Esophagus mucosa (tissue), 1 donor: Measurements from ENCODE around the gene CAPN13. TPM values are rescaled to one million over a fixed set of nuclear protein-coding genes. Genes with fewer than 3 reads are reported as not detected.

Experiments used
- ATAC-seq: fragments of 200-7000 bp; cut with Tn5 transposase; one replicate; pipeline ENCODE4 v1.9.1; 2020
- total RNA-seq: library from RNA; stranded (reverse); gene quantifications from one replicate; pipeline ENCODE4 v1.2.4, GENCODE V29; 2023
- donor health status: DM: yes; HTN: yes; CAD: no.

Gene CAPN13
- total RNA-seq, 1 donor from 2014 or later = 1.4 TPM

DNA sequence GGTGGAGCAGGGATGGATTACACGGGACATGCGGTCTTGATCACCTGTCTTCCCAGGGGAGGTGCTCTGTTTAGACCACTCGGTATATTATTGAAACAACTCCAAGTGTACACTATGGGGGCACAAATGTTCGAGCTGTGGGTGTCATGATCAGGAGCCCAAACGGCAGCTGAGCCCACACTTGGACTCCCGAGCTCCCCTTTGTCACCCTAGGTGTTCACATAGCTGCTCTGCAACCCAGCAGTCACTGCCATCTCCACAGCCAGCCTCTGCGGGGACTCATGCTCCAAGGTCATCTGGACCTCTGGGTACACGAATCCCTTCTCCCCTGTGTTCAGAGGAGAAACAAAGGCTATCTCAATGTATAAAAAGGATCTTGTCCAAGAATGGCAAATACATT lies 46.0 kb downstream of the CAPN13 start:
- ATAC-seq = no peak

DNA sequence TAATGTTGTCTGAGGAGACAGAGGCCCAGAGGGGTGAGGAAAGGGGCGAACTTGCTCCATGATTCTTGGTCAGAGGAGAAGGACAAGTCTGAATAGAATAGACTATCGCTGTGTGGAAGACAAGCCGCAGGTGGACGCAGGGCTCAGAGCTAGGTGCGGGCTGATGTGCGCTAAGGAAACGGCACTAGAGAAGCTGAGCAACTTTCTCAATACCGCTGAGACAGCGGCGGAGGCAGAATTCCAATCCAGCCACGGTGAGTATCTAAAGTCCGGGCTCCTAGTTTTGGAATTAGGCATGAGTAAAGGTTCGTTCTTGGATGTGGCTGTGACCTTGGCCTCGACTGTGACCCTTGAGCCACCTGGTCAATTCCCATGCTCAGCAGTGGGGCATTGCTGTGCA lies 47.8 kb downstream of the CAPN13 start:
- ATAC-seq = no peak

DNA sequence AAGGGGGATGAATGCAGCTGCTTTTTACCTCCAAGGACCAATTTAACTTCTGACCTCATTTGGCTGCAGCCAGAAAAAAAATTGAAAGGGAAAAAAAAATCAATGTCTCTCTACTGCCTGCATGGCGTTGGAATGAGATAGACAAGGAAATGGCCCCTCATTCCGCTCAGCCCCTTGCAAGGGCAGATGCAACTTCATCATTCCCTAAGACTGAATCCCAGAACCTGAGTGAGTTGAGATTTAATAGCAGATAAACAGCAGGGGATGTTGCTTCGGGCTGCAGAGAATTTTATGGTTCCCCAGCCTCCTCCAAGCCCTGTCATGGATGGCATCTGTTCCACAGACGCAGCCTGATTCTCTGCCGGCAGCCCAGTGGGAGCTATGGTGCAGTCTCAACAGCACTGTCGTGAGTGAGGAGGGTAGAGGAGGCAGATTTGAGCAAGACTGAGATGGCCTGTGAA lies 49.0 kb downstream of the CAPN13 start:
- ATAC-seq = no peak

DNA sequence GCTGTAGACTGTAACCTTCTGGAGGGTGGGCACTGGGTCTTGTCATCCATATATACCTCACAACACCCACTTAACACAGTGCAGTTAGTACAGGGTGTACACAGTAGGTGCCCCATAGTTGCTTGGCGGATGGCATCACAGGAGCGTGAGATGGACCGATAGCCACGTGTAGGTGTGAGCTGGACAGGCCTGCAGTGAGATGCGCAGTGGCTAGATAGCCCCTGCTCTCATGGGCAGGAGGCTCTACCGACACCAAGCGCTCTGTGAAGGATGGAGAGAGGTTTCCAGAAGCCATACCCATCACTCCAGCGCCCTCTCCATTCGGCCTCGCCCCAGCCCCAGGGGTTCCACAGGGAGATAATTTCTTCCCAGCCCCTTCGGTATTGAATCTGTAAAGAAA lies 49.5 kb downstream of the CAPN13 start:
- ATAC-seq = no peak

DNA sequence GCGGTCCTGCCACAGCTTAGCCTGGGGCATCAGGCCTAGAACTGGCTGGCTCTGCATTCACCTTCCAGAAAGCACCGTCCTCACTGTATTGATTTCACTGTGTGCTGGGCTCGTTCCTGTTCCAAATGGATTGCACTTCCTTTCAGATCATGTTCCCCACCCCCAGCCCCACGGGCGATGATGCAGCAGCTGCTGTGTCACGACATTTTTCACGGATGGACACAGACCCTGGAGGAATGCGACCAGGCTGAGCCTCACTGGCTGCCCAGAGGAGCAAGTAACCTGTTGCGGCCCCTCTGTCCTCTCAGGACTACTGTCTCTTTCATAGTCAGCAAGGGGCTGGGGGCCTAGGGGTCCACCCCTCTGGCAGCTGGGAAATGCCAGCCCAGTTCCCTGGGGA lies 50.3 kb downstream of the CAPN13 start:
- ATAC-seq = no peak

DNA sequence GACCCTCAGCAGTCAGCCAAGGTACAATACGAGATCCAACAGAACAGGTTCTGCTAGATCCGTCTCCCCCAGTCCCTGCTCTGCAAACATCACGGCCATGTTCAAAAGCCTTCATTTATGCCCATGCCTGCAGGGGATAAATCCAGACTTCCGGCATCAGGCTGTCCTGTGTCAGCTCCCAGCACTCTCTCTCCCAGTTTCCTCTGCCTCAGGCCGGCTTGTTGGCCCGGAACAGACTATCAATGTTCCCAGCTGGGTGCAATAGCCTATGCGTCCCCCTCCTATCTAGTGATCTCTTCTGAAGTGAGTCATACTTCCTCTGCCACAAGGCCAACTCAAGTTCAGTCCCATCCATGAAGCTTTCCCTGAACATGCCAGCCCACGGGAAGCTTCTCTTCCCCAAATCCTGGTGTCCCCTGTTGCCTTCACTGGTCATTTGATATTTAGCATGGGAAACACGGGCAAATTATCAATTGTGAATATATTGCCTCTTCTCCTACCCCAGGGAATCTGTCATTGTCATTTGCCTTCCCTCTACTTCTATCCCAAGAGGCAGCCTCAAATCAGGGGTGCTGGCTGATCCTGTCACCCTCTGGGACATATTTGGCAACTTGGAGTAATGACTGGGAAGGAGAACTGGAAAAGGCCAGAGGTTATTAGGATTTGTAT lies 51.1 kb downstream of the CAPN13 start:
- ATAC-seq = peak; percentile 34

DNA sequence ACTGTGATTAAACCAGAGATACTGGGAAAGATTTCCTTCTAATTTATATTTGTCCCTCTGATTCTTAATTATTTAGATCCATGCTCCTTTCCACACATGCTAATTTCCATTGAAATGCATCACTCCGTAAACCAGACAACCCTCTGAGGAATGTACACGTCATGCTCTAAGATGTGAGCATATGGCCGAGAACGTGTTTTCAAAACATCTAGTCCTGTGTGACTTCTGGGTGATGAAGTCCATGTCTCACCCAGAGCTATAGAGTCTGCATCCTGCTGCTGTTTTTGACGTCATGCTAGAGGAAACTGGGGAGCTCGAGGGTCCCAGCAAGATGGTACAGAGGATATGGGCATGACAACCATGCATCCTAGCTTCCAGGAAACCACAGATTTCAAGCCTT lies 53.6 kb downstream of the CAPN13 start:
- no peak for ATAC-seq

DNA sequence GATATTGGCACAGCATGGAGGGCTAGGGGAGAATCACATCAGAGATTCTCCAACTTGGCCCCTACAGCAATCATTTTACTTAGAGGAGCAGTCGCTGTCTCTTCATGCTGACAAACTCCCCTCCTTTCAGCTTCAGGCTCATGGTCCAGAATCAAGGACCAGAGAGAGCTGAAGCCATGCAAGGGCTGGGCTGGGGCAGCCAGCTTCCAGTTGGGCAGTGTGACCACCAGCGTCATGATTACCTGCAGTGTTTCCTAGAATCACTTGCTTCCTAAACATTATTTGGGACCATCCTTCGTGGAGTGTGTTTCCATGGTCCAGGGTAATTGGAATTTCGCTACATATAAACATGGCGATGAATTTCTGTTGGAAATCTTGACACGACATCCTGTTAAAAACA lies 54.4 kb downstream of the CAPN13 start:
- no peak for ATAC-seq

DNA sequence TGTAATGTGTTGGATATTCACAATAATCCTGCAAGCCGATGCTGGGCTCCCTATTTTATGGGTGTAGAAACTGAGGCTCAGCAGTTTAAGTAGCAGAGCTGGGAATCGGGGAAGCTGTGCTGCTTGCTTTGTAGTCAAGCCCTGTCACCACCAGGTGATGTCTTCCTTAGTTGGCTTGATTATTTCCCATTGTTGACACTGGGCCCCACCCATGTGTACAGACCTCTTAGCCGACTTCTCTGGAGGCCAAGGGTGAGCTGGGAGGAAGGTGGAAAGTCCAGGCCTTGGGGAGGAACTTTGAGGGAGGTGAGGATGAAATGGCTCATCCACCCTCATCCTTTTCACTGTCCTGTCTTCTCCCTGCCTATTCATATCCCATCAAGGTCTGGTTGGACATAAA lies 60.0 kb downstream of the CAPN13 start:
- ATAC-seq = no peak

DNA sequence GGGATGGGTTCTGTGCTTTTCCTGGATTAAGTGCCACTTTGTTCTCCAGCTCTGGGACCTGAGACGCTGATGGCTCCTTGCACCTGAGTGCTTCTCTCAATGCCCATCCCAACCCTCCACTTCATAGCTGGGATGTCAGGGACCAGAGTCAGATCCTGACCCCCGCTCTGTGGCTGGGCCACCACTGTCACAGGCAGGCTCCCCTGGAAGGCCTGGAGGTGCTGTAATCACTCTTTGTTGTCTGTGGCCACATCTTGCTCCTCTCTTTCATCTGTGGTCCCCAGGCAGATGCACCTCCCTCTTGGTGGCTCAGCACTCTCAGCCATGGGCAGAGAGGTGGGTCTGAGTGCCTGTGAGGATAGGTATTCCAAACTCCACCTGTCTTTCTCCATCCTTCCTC lies 62.4 kb downstream of the CAPN13 start:
- no peak for ATAC-seq

DNA sequence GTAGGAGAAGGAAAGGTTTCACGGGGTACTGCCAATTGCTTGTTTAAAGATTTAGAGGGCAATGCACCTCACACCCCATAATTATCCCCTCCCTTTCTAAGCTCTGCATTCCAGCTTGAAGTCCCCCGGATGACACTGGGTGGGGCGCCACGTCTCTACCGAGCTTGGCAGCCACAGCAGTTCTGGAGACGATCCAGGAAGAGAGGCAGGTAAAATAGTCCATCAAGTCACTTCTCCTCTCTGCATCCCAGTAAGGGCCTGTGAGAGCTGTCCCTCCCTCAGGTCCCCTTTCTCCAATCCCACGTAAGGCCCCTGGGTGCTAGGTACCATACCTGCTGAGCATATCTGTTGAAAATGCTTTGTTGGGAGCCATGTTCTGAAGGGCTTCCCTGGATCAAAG lies 65.7 kb downstream of the CAPN13 start:
- ATAC-seq = no peak

DNA sequence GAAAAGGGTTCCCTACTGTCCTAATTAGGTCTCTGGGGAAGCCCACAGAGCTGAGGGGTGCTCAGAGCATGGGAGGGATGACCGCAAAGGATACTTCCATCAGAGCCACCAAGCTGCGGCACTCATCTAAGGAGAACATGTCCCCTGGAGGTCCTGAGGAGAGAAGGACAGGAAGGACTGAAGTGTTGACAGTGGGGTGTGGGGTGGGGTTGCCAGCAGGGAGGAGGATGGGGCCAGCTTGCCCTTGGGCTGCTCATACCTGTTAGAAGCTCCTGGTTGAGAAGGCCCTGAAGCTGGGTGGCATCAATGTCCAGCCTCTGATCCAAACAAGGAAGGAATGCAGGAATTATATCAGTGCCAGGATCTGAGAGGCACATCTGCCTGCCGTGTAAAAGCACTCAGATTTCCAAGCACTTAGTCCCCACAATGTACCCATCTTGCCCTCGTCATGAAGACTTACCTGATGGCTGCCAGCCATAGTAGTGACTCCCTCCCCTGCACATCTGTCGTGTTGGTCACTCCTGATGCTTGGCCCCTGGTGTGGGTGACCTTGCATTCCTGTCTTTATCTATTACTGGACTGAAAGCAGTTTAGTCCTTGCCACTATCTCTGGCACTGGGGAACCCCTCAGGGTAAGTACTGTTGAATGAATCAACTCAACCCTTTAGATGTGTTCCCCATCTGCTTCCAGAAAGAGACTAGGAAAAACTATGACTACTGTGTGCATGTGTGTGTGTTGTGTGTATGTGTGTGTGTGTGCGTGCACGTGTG lies 68.9 kb downstream of the CAPN13 start:
- ATAC-seq = no peak

DNA sequence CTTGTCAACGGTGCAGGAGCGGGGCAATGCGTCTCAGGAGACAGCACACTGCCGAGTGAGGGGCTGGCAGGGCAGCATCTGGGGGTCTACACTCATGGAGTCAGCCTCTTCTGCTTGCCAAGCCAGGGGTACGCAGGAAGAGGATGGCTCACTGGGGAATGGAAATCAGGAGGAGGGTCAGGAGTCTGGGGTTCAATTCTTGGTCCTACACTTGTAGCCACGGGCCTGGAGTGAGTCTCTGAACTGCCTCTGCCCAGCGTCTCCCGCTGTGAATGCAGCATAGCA lies 70.0 kb downstream of the CAPN13 start:
- ATAC-seq = no peak

DNA sequence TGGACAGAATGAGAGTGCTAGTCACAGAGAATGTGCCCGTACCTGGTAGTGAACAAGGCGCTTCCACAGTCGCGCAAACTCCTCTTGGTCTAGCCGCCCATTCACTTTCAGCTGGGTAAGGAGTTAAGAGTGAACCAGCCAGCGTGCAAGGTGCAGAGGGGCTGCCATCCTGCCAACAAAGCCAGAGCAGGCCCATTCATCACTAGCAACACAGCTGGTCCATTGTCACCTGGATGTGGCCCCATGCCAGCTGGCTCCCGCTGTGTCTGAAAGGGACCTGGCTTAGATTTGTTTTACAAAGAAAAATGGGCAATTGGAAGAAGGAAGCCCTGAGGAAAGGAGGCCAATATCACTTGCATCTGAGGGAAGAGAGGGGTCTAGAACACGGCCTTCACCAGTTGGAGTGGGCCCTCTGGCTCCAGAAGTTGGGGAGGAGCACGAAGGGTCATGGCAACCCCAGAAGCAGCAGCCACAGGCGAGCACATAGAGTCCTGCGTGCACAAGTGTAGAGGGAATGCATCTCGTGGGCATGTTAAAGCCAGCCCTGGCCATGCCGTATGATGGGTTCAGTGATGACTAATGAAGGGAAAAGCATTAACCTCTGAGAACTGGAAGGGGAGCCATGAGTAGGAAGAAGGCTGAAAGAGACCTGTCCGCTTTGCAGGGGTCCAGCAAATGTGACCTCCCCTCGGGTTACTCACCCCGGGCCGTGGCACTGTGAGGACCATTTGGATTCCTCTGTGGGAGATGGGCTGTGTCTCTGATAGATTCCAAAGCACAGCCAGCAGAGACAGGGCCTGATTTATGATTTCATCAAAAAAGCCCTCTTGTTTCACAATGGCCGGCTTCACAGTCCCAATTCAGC lies 70.6 kb downstream of the CAPN13 start:
- ATAC-seq = peak; percentile 76

DNA sequence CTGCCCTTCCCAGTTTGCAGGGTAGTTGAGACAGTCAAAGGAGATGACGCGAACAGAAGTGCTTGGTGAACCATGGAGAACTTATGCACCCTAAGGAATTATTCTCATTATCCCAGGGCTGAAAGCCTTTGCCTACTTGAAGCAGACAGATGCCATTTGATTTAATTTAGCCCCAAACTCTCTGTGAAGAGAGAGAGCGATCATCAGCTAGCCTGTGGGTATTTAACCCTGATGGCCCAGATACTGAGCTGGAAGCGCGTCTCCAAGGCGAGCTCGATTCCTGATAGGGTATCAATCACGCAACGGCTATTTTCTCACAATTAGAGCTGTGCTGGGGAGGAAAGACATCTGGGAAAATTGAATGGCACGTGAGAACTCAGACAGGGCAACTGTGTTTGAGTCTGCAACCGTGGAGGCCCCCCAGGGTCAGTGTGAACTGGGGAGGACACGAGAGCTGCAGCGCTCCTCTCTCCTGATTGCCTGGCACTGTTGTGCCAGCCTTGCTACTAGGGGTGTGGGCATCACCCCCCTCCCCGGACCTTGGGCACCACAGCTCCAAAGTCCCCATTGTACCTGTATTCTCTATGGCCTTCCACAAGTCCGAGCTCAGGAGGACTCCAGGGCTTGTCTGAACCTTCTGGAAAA lies 73.2 kb downstream of the CAPN13 start:
- ATAC-seq = no peak

DNA sequence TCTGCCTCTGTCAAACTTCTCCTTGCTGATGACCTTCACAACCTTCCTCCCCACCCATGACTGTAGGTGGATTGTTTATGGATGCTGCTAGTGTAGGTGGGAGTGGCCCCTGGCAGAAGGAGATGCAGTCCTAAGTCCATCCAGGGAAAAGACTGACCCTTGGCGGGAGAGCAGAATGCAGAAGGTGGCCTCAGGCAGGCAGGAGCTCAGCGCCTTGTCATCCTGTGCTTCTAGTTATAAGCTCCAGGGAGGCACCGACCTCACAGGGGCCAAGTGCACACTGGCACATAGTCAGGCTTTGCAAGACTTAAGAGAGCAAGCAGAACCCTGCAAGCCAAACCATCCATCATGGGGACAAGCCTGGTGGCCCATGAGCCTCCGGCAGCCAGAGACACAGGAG lies 74.4 kb downstream of the CAPN13 start:
- ATAC-seq = no peak

DNA sequence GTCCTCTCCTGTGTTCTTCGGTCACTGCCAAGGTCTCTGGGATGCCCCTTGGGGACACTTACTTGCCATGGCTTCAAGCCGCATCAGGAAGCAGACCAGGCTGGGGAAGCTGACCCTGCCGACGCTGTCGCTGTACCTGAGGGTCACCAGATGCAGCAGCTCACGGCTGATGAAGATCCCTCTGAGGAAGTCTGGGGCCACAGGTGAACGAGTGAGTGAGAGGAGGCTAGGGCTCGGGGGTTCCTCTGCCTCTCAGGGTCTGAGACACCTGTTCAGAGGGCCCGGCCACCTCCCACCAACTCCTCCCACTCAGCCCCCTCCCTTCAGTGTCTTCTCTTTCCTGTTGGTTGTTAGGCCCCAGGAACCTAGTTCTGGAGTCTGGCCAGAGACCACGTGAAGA lies 74.9 kb downstream of the CAPN13 start:
- no peak for ATAC-seq

DNA sequence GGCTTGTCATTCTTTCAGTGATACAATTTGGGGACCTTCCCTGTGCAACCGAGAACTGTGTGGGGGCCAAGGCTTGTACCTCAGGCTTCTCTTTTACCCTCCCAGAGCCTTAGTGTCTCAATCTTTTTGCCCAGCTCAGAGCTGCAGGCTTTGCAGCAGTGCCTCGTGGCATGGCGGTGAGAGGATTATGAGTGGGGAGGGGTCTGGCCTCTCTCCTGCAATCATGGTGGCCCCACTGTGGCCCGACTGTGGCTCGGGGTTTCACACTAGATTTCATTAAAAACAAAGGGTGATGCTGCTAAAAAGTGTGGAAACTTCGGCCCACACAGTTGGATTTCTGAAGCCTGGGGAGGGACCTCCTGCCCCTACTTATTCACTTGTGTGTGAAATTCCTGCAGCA lies 75.5 kb downstream of the CAPN13 start:
- ATAC-seq = no peak

DNA sequence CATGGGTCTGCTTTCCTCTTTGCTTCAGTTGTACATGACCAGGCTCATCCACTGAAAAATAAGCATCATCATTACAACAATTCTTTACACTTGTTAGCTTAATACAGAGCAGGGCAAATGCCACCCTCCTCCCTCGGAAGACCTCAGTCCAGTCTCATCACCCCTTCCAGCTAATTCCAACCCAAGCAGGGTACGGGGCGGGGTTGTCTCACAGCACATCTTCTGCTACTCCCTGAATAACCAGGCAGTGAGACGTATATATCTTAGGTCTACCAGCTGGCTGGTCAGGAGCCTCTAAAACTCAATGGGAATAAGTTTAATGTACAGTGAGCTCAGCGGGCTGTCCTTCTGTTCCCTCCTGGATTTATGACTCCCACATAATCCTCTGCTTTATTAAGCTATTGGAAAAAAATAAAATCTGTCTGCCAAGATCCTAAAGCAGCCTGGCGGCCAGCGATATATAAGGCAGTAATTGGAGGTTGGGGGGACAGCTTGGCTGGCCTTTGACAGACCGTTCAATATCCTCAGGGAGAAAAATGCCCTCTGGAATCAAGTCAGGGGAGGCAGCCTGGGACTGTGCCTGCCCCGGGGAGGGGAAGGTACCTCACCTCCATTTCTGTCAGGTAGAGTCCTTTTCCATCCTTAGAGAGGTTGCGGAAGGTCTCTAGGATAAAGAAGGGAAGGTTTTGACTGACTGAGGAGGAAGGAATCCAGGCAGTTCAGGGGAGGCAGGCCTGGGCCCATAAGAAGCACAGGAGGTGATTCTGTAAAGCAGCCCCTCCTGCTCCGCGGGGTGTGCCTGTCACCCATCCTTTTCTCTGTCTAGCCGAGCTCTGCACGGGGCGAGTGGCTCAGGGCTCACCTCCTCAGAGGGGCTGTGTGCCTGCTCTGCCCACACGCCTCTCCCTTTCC lies 76.3 kb downstream of the CAPN13 start:
- ATAC-seq = no peak

DNA sequence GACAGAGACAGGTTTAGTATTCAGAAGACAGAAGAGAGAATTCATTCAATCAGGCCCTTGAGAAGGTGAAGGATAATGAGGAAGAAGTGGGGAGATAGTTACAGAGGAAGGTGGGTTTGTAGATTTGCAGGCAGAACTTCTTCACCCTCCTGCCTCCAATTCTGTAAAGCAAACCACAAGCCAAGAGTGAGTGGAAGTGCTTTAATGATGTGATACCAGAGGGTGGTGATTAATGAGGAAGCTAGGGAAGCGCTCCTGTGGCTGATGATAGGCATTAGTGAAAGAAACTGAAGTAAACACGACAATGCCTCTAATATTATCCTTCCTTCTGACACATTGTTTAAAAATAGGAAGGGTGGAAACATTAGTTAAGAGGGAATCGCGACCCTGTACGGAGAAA lies 78.2 kb downstream of the CAPN13 start:
- no peak for ATAC-seq

DNA sequence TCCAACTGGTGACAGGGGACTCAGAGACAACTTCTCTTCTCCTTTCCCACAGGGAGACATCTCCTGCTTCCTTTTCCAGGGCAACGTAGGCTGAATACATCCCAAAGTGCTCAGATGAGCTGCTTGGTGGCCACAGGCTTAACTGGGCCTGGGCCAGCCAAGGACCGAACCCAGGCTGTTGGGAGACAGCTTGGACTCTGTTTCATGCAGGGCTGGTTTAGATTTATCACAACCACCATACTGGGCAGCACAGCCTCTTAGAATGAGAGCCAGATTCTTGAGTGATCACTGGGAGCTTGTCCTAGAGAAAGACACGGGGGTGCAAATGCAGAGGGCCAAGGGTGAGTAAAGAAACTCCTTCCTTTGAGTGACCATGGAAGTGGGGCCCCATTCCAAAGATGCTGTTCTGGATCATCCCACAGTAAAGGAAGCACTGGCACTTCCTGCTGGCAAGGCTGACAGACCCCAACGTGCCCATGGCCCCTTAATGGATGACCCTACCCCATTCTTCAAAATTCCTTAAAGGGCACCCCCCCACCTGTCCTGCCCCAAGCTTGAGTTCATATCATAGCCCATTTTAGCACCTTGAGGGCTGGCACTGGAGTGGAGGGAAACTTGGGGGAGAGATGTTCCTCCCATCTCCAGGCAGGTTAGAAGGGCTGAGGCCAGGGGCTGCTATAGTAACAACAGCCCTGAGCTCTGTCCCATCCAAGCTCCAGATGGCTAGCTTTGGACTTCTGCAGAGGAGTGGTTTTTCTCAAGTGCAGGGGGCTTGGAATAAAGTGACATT lies 84.1 kb downstream of the CAPN13 start:
- ATAC-seq = no peak
